ENCODE data around the gene ARID1B.

ARID1B gene

GRCh38 chr6:157077251-157077650, 300.1 kb downstream of the ARID1B start:
- POLR2A ChIA-PET: no interaction called here

GRCh38 chr6:157078326-157078725, 301.1 kb downstream of the ARID1B start:
- CTCF ChIA-PET: interaction anchor here (1.4 to 3.7 kb wide), 3 partner anchors 9 to 16 kb away, joined by 3 to 19 read pairs (median 12); no protein-coding TSS in a partner anchor
- POLR2A ChIA-PET: no interaction called here

More at GRCh38 chr6:157077251-157077650, 300.1 kb downstream of the ARID1B start:
- no peak for DNase-seq (ENCODE audit: extremely low spot score)
- TF ChIP-seq CTCF (IDR thresholded peaks at IDR 0.05; ENCODE audit: control extremely low read depth, extremely low read depth, low read depth, missing control alignments): no peak
- CTCF ChIA-PET: interaction anchor here (1.4 to 3.7 kb wide), 2 partner anchors 12 to 15 kb away, joined by 3 to 19 read pairs; no protein-coding TSS in a partner anchor

GRCh38 chr6:157079277-157079676, 302.1 kb downstream of the ARID1B start:
- CTCF ChIA-PET: interaction anchor here (0.9 to 3.7 kb wide), 5 partner anchors 10 to 139 kb away, joined by 4 to 19 read pairs (median 5); no protein-coding TSS in a partner anchor
- POLR2A ChIA-PET: no interaction called here
- no peak for TF ChIP-seq CTCF (IDR thresholded peaks at IDR 0.05; ENCODE audit: control extremely low read depth, extremely low read depth, low read depth, missing control alignments)
- DNase-seq (ENCODE audit: extremely low spot score): no peak

More at GRCh38 chr6:157078326-157078725, 301.1 kb downstream of the ARID1B start:
- no peak for DNase-seq (ENCODE audit: extremely low spot score)
- no peak for TF ChIP-seq CTCF (IDR thresholded peaks at IDR 0.05; ENCODE audit: control extremely low read depth, extremely low read depth, low read depth, missing control alignments)

GRCh38 chr6:157079771-157080170, 302.6 kb downstream of the ARID1B start:
- ChIA-PET CTCF (interaction anchor here (0.9 to 3.7 kb wide), 6 partner anchors 10 to 139 kb away, joined by 3 to 19 read pairs (median 4); no protein-coding TSS in a partner anchor), POLR2A (no interaction called here)
- DNase-seq (ENCODE audit: extremely low spot score): no peak
- TF ChIP-seq CTCF (IDR thresholded peaks at IDR 0.05; ENCODE audit: control extremely low read depth, extremely low read depth, low read depth, missing control alignments): no peak

GRCh38 chr6:157080986-157081391, 303.8 kb downstream of the ARID1B start:
- ChIA-PET POLR2A (no interaction called here), CTCF (interaction anchor here (0.9 to 3.7 kb wide), 3 partner anchors 9 to 47 kb away, joined by 3 to 19 read pairs (median 8); no protein-coding TSS in a partner anchor)
- no peak for TF ChIP-seq CTCF (IDR thresholded peaks at IDR 0.05; ENCODE audit: control extremely low read depth, extremely low read depth, low read depth, missing control alignments)

GRCh38 chr6:157083343-157083742, 306.2 kb downstream of the ARID1B start:
- ChIA-PET CTCF (no interaction called here), POLR2A (no interaction called here)
- no peak for DNase-seq (ENCODE audit: extremely low spot score)
- TF ChIP-seq CTCF (IDR thresholded peaks at IDR 0.05; ENCODE audit: control extremely low read depth, extremely low read depth, low read depth, missing control alignments): no peak

More at GRCh38 chr6:157080986-157081391, 303.8 kb downstream of the ARID1B start:
- DNase-seq (ENCODE audit: extremely low spot score): no peak

Data from GM10248 (cell line).